NCI-H2196 treated with DMSO at 0.1 percent for 48 hours (cell line): ENCODE results near the gene STK39.
"Not testable (repeated sequence)": the region's sequence is repeated elsewhere in the genome, so short reads cannot be mapped to it uniquely, and the experiment has no call there.

Experiments used
- DNase-seq: peaks from one replicate; lab custom pipeline; 2025; ENCODE audit not compliant: unreplicated experiment; lab: John Stamatoyannopoulos, UW

STK39 gene

GRCh38 chr2:168058675-168059074 lies 188.7 kb downstream of the STK39 start:
- DNase-seq: no peak

GRCh38 chr2:168056242-168056787 lies 191.1 kb downstream of the STK39 start:
- DNase-seq: no peak

GRCh38 chr2:168054657-168055056 lies 192.7 kb downstream of the STK39 start:
- no peak for DNase-seq

- DNase-seq: no peak
These were observed 193.7 kb downstream of the STK39 start for GRCh38 chr2:168053676-168054075.

GRCh38 chr2:168052773-168053172 lies 194.6 kb downstream of the STK39 start:
- no peak for DNase-seq

GRCh38 chr2:168050377-168050776 lies 197.0 kb downstream of the STK39 start:
- DNase-seq: no peak

GRCh38 chr2:168049609-168050008 lies 197.8 kb downstream of the STK39 start:
- no peak for DNase-seq

- no peak for DNase-seq
These were observed 200.2 kb downstream of the STK39 start for GRCh38 chr2:168047091-168047690.

- no peak for DNase-seq
These were observed 202.8 kb downstream of the STK39 start for GRCh38 chr2:168044579-168044978.

- no peak for DNase-seq
These were observed 203.2 kb downstream of the STK39 start for GRCh38 chr2:168044176-168044575.

GRCh38 chr2:168042127-168042824 lies 205.1 kb downstream of the STK39 start:
- not testable (repeated sequence) for DNase-seq

GRCh38 chr2:168039881-168040280 lies 207.5 kb downstream of the STK39 start:
- DNase-seq: no peak

- DNase-seq: no peak
These were observed 209.6 kb downstream of the STK39 start for GRCh38 chr2:168037778-168038177.

GRCh38 chr2:168035458-168035857 lies 211.9 kb downstream of the STK39 start:
- no peak for DNase-seq

- no peak for DNase-seq
These were observed 212.8 kb downstream of the STK39 start for GRCh38 chr2:168034616-168035015.

GRCh38 chr2:168033966-168034365 lies 213.4 kb downstream of the STK39 start:
- no peak for DNase-seq

GRCh38 chr2:168032091-168032490 lies 215.3 kb downstream of the STK39 start:
- DNase-seq: no peak

- no peak for DNase-seq
These were observed 216.4 kb downstream of the STK39 start for GRCh38 chr2:168030862-168031624.

GRCh38 chr2:168029071-168029470 lies 218.3 kb downstream of the STK39 start:
- DNase-seq: no peak

GRCh38 chr2:168028362-168028761 lies 219.0 kb downstream of the STK39 start:
- no peak for DNase-seq

GRCh38 chr2:168025487-168026202 lies 221.8 kb downstream of the STK39 start:
- DNase-seq: no peak
